Brain microvascular endothelial cell (primary cell): Measurements from ENCODE around the gene PCDHB1.
A peak's percentile ranks its signal among the peaks of the same experiment; 100 is the strongest.

Experiments
- DNase-seq: peaks from one replicate; pipeline ENCODE4 v3.0.0-alpha.2; 2020
- H3K27ac ChIP-seq: fragments of 250-450 bp; sonication (Bioruptor Pico); 2 replicates; pipeline ENCODE4 v1.5.1; 2020; ENCODE audit warnings: mild to moderate bottlenecking, moderate library complexity
- H3K27me3 ChIP-seq: fragments of 250-450 bp; sonication (Bioruptor Pico); replicated peaks from 2 replicates; pipeline ENCODE4 v1.5.1; 2020; ENCODE audit warnings: mild to moderate bottlenecking
- H3K36me3 ChIP-seq: fragments of 250-450 bp; sonication (Bioruptor Pico); replicated peaks from 2 replicates; pipeline ENCODE4 v1.5.1; 2020; ENCODE audit warnings: mild to moderate bottlenecking
- H3K4me3 ChIP-seq: 2 replicates; pipeline ENCODE4 v1.5.1; 2011; ENCODE audit warnings: low read depth, mild to moderate bottlenecking, control low read depth, low read length, moderate library complexity
- in situ Hi-C: cut with HindIII; loops from 2 replicates; pipeline ENCODE4 v1.10.0; 2017; ENCODE audit warnings: low sequenced_read_pairs, low pct_ligation_motif_present
- TF ChIP-seq, protein P1 (sequence below): IDR thresholded peaks from 2 replicates; pipeline ENCODE4 v1.5.1; 2011; ENCODE audit warnings: low read depth, mild to moderate bottlenecking, moderate library complexity, low read length, control low read depth, inconsistent platforms; ENCODE audit errors: missing control alignments

The PCDHB1 gene

GRCh38 chr5:141041427-141041785 lies 9.8 kb upstream of the PCDHB1 start:
- in situ Hi-C loops, result no loop called here
- no peaks in the 10 kb centered on the region for H3K27me3 ChIP-seq
- H3K27ac ChIP-seq, result no peak overlapping the region
- no peak overlapping the region for H3K4me3 ChIP-seq
- no peaks in the 10 kb centered on the region for H3K36me3 ChIP-seq
- TF ChIP-seq, protein P1, sequence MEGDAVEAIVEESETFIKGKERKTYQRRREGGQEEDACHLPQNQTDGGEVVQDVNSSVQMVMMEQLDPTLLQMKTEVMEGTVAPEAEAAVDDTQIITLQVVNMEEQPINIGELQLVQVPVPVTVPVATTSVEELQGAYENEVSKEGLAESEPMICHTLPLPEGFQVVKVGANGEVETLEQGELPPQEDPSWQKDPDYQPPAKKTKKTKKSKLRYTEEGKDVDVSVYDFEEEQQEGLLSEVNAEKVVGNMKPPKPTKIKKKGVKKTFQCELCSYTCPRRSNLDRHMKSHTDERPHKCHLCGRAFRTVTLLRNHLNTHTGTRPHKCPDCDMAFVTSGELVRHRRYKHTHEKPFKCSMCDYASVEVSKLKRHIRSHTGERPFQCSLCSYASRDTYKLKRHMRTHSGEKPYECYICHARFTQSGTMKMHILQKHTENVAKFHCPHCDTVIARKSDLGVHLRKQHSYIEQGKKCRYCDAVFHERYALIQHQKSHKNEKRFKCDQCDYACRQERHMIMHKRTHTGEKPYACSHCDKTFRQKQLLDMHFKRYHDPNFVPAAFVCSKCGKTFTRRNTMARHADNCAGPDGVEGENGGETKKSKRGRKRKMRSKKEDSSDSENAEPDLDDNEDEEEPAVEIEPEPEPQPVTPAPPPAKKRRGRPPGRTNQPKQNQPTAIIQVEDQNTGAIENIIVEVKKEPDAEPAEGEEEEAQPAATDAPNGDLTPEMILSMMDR, result no peak
- no peak for DNase-seq

- in situ Hi-C loops, result no loop called here
- DNase-seq, result no peak
- no peak overlapping the region for H3K27ac ChIP-seq
- H3K36me3 ChIP-seq, result no peaks in the 10 kb centered on the region
- H3K27me3 ChIP-seq, result no peaks in the 10 kb centered on the region
- H3K4me3 ChIP-seq, result no peak overlapping the region
- TF ChIP-seq, protein P1, result no peak
Measured at GRCh38 chr5:141042555-141042954, 8.6 kb upstream of the PCDHB1 start.

GRCh38 chr5:141051521-141051866 lies 320 bp downstream of the PCDHB1 start:
- TF ChIP-seq, protein P1, result no peak
- in situ Hi-C loops, result no loop called here
- H3K4me3 ChIP-seq, result no peak overlapping the region
- no peaks in the 10 kb centered on the region for H3K27me3 ChIP-seq
- H3K36me3 ChIP-seq, result no peaks in the 10 kb centered on the region
- no peak for DNase-seq
- no peak overlapping the region for H3K27ac ChIP-seq

- no peak for DNase-seq
- in situ Hi-C loops, result no loop called here
- Histone ChIP-seq H3K27ac (no peak overlapping the region), H3K36me3 (no peaks in the 10 kb centered on the region), H3K27me3 (no peaks in the 10 kb centered on the region), H3K4me3 (no peak overlapping the region)
- TF ChIP-seq, protein P1, result no peak
Measured at GRCh38 chr5:141077826-141078225, 26.7 kb downstream of the PCDHB1 start.

DNA sequence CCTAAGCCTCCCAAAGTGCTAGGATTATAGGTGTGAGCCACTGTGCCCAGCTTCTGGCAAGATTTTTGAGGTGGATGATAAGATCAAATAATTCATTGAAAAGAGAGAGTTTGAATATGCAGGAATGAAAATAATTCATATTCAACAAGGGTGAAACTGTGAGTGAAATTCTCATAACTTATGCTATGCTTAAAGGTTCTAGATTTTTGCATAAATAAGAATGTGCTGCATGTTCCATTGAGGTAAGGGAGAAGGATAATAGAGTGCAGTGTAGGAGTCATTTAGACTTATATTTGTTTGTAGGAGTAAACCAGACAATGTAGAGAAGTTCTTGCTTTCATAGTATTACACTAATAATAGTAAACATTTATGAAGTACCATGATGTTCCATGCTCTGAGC lies 31.1 kb downstream of the PCDHB1 start:
- Histone ChIP-seq H3K27ac (no peak overlapping the region), H3K27me3 (no peaks in the 10 kb centered on the region), H3K4me3 (no peak overlapping the region), H3K36me3 (no peaks in the 10 kb centered on the region)
- in situ Hi-C loops, result no loop called here
- TF ChIP-seq, protein P1, result no peak
- no peak for DNase-seq

- DNase-seq, result peak; percentile 12
- Histone ChIP-seq H3K27me3 (no peaks in the 10 kb centered on the region), H3K36me3 (no peaks in the 10 kb centered on the region), H3K27ac (no peak overlapping the region), H3K4me3 (no peak overlapping the region)
- TF ChIP-seq, protein P1, result peak; percentile 23
- in situ Hi-C loops, result no loop called here
Measured at GRCh38 chr5:141084487-141084989, 33.4 kb downstream of the PCDHB1 start.
